ENCODE data around the gene TLR3.
"Not testable (repeated sequence)": the region's sequence is repeated elsewhere in the genome, so short reads cannot be mapped to it uniquely, and the experiment has no call there.

Gene TLR3

DNA sequence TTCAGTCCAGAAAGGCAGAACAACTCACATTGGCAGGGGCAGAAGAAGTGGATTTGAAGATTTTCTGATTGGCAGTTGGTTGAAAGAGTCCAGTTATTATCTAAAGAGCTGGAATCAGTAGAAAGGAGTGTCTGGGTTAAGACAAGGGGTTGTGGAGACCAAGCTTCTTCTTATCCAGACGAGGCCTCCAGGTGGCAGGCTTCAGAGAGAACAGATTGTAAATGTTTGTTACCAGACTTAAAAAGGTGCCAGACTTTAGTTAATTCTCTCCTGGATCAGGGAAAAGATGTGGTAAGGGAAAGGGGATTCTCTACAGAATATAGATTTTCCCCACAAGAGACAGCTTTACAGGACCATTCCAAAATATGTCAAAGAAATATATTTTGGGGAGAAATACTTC lies 36.7 kb upstream of the TLR3 start:
- DNase-seq (ENCODE audit: low read depth), result no peak

DNA sequence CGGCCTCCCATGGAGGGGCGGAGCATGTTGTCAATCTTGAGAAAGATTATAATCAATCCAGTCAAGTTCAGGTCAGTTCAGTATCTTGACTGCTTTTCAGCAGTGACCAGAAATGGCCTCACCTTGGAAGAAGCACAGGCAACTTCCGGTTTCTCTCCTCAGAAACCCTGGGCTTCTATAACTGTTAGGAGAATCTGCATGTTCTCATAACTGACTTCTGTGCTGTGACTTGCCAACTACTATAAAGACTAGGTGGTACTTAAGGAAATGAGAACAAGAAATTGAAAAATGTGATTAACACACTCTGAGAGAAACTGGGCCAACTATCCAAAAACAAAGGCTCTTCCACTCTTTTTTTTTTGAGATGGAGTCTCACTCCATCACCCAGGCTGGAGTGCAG lies 35.9 kb upstream of the TLR3 start:
- H3K4me3 ChIP-seq (ENCODE audit: low read depth, low read length), result no peak overlapping the region
- in situ Hi-C loops (cut with HindIII; ENCODE audit: low sequenced_read_pairs), result loop anchor here (25.0 kb wide), 1 partner anchor 846 kb away; no protein-coding TSS in a partner anchor
- TF ChIP-seq, protein P1, sequence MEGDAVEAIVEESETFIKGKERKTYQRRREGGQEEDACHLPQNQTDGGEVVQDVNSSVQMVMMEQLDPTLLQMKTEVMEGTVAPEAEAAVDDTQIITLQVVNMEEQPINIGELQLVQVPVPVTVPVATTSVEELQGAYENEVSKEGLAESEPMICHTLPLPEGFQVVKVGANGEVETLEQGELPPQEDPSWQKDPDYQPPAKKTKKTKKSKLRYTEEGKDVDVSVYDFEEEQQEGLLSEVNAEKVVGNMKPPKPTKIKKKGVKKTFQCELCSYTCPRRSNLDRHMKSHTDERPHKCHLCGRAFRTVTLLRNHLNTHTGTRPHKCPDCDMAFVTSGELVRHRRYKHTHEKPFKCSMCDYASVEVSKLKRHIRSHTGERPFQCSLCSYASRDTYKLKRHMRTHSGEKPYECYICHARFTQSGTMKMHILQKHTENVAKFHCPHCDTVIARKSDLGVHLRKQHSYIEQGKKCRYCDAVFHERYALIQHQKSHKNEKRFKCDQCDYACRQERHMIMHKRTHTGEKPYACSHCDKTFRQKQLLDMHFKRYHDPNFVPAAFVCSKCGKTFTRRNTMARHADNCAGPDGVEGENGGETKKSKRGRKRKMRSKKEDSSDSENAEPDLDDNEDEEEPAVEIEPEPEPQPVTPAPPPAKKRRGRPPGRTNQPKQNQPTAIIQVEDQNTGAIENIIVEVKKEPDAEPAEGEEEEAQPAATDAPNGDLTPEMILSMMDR (IDR thresholded peaks at IDR 0.05; ENCODE audit: low read depth, low read length, missing control alignments), result no peak
- DNase-seq (ENCODE audit: low read depth), result no peak

More for the DNA sequence above, 36.7 kb upstream of the TLR3 start:
- in situ Hi-C loops (cut with HindIII; ENCODE audit: low sequenced_read_pairs), result loop anchor here (25.0 kb wide), 1 partner anchor 845 kb away; no protein-coding TSS in a partner anchor
- TF ChIP-seq, protein P1 (IDR thresholded peaks at IDR 0.05; ENCODE audit: low read depth, low read length, missing control alignments), result peak; percentile 22
- H3K4me3 ChIP-seq (ENCODE audit: low read depth, low read length), result no peak overlapping the region

DNA sequence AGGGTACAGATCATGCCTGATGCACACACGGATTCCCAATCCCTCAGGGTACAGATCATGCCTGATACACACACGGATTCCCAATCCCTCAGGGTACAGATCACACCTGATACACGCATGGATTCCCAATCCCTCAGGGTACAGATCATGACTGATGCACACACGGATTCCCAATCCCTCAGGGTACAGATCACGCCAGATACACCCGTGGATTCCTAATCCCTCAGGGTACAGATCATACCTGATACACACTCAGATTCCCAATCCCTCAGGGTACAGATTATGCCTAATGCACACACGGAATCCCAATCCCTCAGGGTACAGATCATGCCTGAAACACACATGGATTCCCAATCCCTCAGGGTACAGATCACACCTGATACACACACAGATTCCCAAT lies 34.3 kb upstream of the TLR3 start:
- in situ Hi-C loops (cut with HindIII; ENCODE audit: low sequenced_read_pairs), result loop anchor here (25.0 kb wide), 1 partner anchor 847 kb away; no protein-coding TSS in a partner anchor
- H3K4me3 ChIP-seq (ENCODE audit: low read depth, low read length); DNase-seq (ENCODE audit: low read depth): not testable (repeated sequence)

DNA sequence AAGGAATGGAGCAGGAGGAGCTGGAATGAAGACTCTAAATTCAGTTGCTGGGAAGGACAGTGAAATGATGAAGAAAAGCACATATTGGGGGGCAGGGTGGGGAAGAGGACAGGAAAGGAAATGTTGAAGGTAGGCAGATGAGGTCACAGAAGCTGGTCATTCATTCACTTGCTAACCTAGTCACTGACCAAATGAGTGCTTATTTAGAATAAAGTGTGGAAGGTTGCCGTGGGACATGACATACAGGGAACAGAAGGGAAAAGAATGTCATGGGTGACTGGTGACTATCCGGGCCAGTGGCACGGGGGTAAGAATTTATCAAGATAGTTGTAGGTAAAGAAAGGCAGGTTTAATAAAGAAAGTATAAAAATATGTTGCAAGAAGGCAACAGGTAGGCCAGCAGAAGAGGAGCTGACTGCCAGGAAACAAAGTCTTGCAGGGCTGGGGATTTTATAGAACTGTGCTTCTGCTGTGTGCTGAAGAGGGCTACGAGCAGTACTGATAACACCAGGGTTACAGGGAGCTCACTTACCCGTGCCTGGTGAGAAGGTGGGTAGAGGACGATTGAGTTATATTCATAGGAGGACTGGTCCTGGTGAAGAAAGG lies 31.9 kb upstream of the TLR3 start:
- in situ Hi-C loops (cut with HindIII; ENCODE audit: low sequenced_read_pairs), result loop anchor here (25.0 kb wide), 1 partner anchor 850 kb away; no protein-coding TSS in a partner anchor
- DNase-seq (ENCODE audit: low read depth), result no peak
- TF ChIP-seq, protein P1 (IDR thresholded peaks at IDR 0.05; ENCODE audit: low read depth, low read length, missing control alignments), result no peak
- no peak overlapping the region for H3K4me3 ChIP-seq (ENCODE audit: low read depth, low read length)

DNA sequence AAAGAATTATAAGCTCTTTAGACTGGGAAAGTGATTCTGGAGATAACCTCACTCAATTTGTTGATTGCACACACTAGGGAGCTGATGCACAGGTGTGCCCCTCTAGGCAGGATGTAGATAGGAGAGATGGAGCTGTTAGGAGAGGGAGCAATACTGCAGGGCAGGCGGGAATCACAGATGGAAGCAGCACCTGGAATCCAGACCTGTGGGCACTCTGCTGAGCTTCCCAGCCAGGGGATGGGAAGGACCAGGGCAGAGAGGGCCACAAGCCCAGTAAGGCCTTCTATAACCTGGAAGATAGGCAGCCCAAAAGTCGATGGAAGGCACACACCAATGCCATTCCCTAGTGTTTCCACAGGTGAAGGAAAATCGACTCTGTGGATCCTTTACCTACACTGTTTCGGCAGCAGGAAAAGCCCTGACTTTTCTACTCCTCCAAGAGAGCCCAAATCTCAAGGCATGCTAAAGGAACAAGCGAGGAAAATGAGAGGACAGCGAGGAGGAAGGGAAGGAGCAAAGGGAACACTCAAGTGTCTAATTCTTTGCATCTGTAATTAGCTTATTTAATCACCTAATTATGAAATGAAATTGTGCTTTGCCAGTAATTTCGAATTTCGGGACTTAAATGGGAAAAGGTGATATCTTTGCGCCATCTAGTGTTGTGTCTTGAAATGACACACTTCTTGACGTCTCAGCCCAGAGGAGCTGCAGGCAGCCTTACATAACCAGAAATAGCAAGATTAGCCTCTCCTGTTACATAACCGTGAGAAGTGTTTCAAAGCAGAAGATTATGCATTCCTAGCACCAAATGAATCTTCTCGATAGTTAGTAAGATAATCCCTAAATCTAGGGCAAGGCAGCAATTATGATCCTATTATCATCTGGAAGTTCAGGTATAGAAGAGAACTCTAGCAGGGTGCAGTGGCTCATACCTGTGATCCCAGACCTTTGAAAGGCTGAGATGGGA lies 31.0 kb upstream of the TLR3 start:
- TF ChIP-seq, protein P1 (IDR thresholded peaks at IDR 0.05; ENCODE audit: low read depth, low read length, missing control alignments), result peak; percentile 62
- H3K4me3 ChIP-seq (ENCODE audit: low read depth, low read length), result no peak overlapping the region
- in situ Hi-C loops (cut with HindIII; ENCODE audit: low sequenced_read_pairs), result loop anchor here (25.0 kb wide), 1 partner anchor 851 kb away; no protein-coding TSS in a partner anchor
- peak; percentile 79 for DNase-seq (ENCODE audit: low read depth)

DNA sequence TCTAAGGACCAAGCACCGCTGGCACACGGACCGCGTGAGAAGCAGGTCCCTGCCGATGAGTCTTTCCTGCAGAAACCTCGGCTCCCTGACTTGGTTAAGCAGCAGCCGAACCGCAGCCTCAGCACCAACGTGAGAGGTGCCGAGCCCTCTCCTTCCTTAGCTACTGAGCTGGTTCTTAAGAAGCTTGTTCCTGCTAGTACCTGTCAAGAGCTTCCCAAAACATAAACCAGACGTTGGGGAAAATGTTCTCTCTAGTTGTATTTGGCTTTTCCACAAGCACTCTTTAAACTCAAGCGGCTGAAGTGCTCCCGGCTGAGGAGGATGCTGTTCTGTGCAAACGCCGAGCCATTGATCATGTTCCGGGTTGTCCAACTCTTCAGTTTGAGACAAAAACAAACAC lies 29.3 kb upstream of the TLR3 start:
- in situ Hi-C loops (cut with HindIII; ENCODE audit: low sequenced_read_pairs), result loop anchor here (25.0 kb wide), 1 partner anchor 852 kb away; no protein-coding TSS in a partner anchor
- no peak overlapping the region for H3K4me3 ChIP-seq (ENCODE audit: low read depth, low read length)
- DNase-seq (ENCODE audit: low read depth), result no peak
- TF ChIP-seq, protein P1 (IDR thresholded peaks at IDR 0.05; ENCODE audit: low read depth, low read length, missing control alignments), result no peak

Measured in astrocyte of the cerebellum (primary cell).